GM10266 (cell line): ENCODE results near the gene SSTR3.

Source experiments
- DNase-seq: peaks from one replicate; pipeline ENCODE4 v3.0.0; 2012; ENCODE audit errors: extremely low spot score
- CTCF ChIP-seq: IDR thresholded peaks from 2 replicates; pipeline ENCODE4 v1.5.1; 2012; ENCODE audit warnings: mild to moderate bottlenecking, low read depth; ENCODE audit not compliant: control insufficient read depth, insufficient read depth; ENCODE audit errors: missing control alignments

Gene SSTR3

GRCh38 chr22:37179622-37180420 lies 32.5 kb downstream of the SSTR3 start:
- TF ChIP-seq CTCF, result no peak
- no peak for DNase-seq

- DNase-seq, result no peak
- TF ChIP-seq CTCF, result no peak
Measured at GRCh38 chr22:37179126-37179470, 33.2 kb downstream of the SSTR3 start.

GRCh38 chr22:37178350-37179125 lies 33.7 kb downstream of the SSTR3 start:
- TF ChIP-seq CTCF, result no peak
- DNase-seq, result no peak

- DNase-seq, result no peak
- TF ChIP-seq CTCF, result no peak
Measured at GRCh38 chr22:37177755-37178154, 34.5 kb downstream of the SSTR3 start.

GRCh38 chr22:37177221-37177620 lies 35.1 kb downstream of the SSTR3 start:
- no peak for DNase-seq
- TF ChIP-seq CTCF, result no peak

- DNase-seq, result no peak
- TF ChIP-seq CTCF, result no peak
Measured at GRCh38 chr22:37176464-37177061, 35.7 kb downstream of the SSTR3 start.
